ENCODE data around the gene ALK. TPM values are rescaled to one million over a fixed set of nuclear protein-coding genes. Genes with fewer than 3 reads are reported as not detected.

The ALK gene
- total and polyA plus RNA-seq, 12 donors, result 0.09 to 1.8 (median 0.53) TPM; not detected in 1

- DNase-seq, result peak in 6 of 7 donors; percentile 54 to 76 (median 64)
- TF ChIP-seq CTCF (IDR thresholded peaks at IDR 0.05), result no peak
- no peak for TF ChIP-seq POLR2A (IDR thresholded peaks at IDR 0.05)
- H3K27ac ChIP-seq, result peak overlapping the region in 1 of 5 donors; percentile 52
- peak overlapping the region in 1 of 4 donors; percentile 37 for H3K4me3 ChIP-seq
- H3K27me3 ChIP-seq, result peaks cover 21% of the 10 kb centered on the region
- 2 to 5% (median 3%) methylated on average over 16 to 40 of the region's 40 CpGs; no CpG with 5 or more reads in 1 of the 4 donors for WGBS, 4 donors
- intact Hi-C loops (cut with DNase I), result loop anchor here (5.0 kb wide), 2 partner anchors 107 to 152 kb away; no protein-coding TSS in a partner anchor
- H3K9me3 ChIP-seq (replicated peaks in 1 of 3), result no peaks in the 10 kb centered on the region
- peaks cover 19 to 21% of the 10 kb centered on the region in 2 donors for H3K4me1 ChIP-seq (replicated peaks in 1 of 2)
- H3K36me3 ChIP-seq (replicated peaks in 1 of 2), result no peaks in the 10 kb centered on the region
Measured at GRCh38 chr2:29920130-29920577, 1.2 kb downstream of the ALK start.

GRCh38 chr2:29918941-29919340, 2.4 kb downstream of the ALK start:
- Histone ChIP-seq H3K4me3 (no peak overlapping the region), H3K36me3 (replicated peaks in 1 of 2) (no peaks in the 10 kb centered on the region), H3K4me1 (replicated peaks in 1 of 2) (peaks cover 19 to 21% of the 10 kb centered on the region in 2 donors), H3K27ac (no peak overlapping the region), H3K9me3 (replicated peaks in 1 of 3) (no peaks in the 10 kb centered on the region), H3K27me3 (peaks cover 21% of the 10 kb centered on the region)
- TF ChIP-seq CTCF (IDR thresholded peaks at IDR 0.05), result no peak
- no peak for TF ChIP-seq POLR2A (IDR thresholded peaks at IDR 0.05)
- 39 to 57% (median 51%) methylated on average over 3 of the region's 3 CpGs for WGBS, 4 donors
- intact Hi-C loops (cut with DNase I), result no loop called here
- DNase-seq, result no peak

GRCh38 chr2:29917781-29918180, 3.6 kb downstream of the ALK start:
- Histone ChIP-seq H3K9me3 (replicated peaks in 1 of 3) (no peaks in the 10 kb centered on the region), H3K27ac (no peak overlapping the region), H3K27me3 (peaks cover 21% of the 10 kb centered on the region), H3K4me3 (no peak overlapping the region), H3K36me3 (replicated peaks in 1 of 2) (no peaks in the 10 kb centered on the region), H3K4me1 (replicated peaks in 1 of 2) (peaks cover 19 to 21% of the 10 kb centered on the region in 2 donors)
- intact Hi-C loops (cut with DNase I), result no loop called here
- WGBS, 4 donors, result 70 to 100% (median 81%) methylated on average over 1 of the region's 1 CpG
- no peak for DNase-seq
- TF ChIP-seq CTCF (IDR thresholded peaks at IDR 0.05) (no peak), POLR2A (IDR thresholded peaks at IDR 0.05) (no peak)

GRCh38 chr2:29916571-29916970, 4.8 kb downstream of the ALK start:
- no peak for TF ChIP-seq POLR2A (IDR thresholded peaks at IDR 0.05)
- TF ChIP-seq CTCF (IDR thresholded peaks at IDR 0.05), result no peak

More at GRCh38 chr2:29916571-29916970, 4.8 kb downstream of the ALK start:
- Histone ChIP-seq H3K27me3 (peaks cover 21% of the 10 kb centered on the region), H3K9me3 (replicated peaks in 1 of 3) (no peaks in the 10 kb centered on the region), H3K36me3 (replicated peaks in 1 of 2) (no peaks in the 10 kb centered on the region), H3K4me3 (no peak overlapping the region), H3K27ac (no peak overlapping the region), H3K4me1 (replicated peaks in 1 of 2) (peaks cover 16% of the 10 kb centered on the region in 2 donors)
- intact Hi-C loops (cut with DNase I), result no loop called here
- DNase-seq, result no peak
